ENCODE measurements around the gene SNCB. TPM values are rescaled to one million over a fixed set of nuclear protein-coding genes. Genes with fewer than 3 reads are reported as not detected.

SNCB gene
- total and polyA plus RNA-seq, 2 of the 8 experiments (the other 6 are each of a cell fraction or from before 2014, with no cell fraction given), result 4.2 to 5.9 TPM

GRCh38 chr5:176664886-176665285 is 34.6 kb upstream of the SNCB start:
- Histone ChIP-seq H3K9ac (replicated peaks in 1 of 4; ENCODE audit: extremely low read depth in 1 of 4, low read depth in 3 of 4, low read length in 3 of 4) (no peak overlapping the region), H2BK20ac (ENCODE audit: low read length) (peak overlapping the region; percentile 73; the same call in 1 of the 2 replicates), H3K4me1 (replicated peaks in 1 of 4; ENCODE audit: control insufficient read depth in 3 of 4, insufficient read depth in 4 of 4, low read length in 3 of 4) (peaks cover 0 to 12% (median 8%) of the 10 kb centered on the region in 4 experiments; a peak in 6 of 7 replicates), H4K8ac (ENCODE audit: extremely low read depth, insufficient read depth, low read length) (peak overlapping the region; percentile 19), H3K36me3 (ENCODE audit: control insufficient read depth in 2 of 4, insufficient read depth in 4 of 4, low read length in 3 of 4) (no peaks in the 10 kb centered on the region), H2BK12ac (ENCODE audit: low read depth, low read length) (peak overlapping the region; percentile 68; the same call in 1 of the 2 replicates), H4K91ac (replicated peaks; ENCODE audit: insufficient read length, low read length) (no peak overlapping the region), H3K23me2 (ENCODE audit: low read depth, low read length) (no peaks in the 10 kb centered on the region; the same call in 1 of the 2 replicates), H3K14ac (ENCODE audit: insufficient read length) (no peak overlapping the region), H4K20me1 (replicated peaks in 1 of 2; ENCODE audit: control insufficient read depth in 1 of 2, insufficient read depth in 2 of 2, low read length in 2 of 2) (no peaks in the 10 kb centered on the region), H3K9me3 (ENCODE audit: insufficient read depth in 2 of 2, low read depth in 1 of 2, low read length in 1 of 2) (no peaks in the 10 kb centered on the region), H3K27me3 (replicated peaks in 1 of 4; ENCODE audit: control insufficient read depth in 3 of 4, extremely low read depth in 1 of 4, insufficient read depth in 3 of 4, low read length in 3 of 4) (no peaks in the 10 kb centered on the region), H3K4ac (replicated peaks; ENCODE audit: insufficient read length, low read depth, low read length) (no peak overlapping the region), H3K27ac (ENCODE audit: low read depth, low read length) (no peak overlapping the region), H2BK120ac (replicated peaks; ENCODE audit: low read depth, low read length) (no peak overlapping the region), H3K4me3 (ENCODE audit: extremely low read depth in 1 of 4, insufficient read depth in 2 of 4, low read depth in 3 of 4, low read length in 4 of 4) (no peak overlapping the region), H2BK5ac (ENCODE audit: low read depth, low read length) (no peak overlapping the region; the same call in 1 of the 2 replicates), H3K79me2 (ENCODE audit: control insufficient read depth in 1 of 2, insufficient read depth in 2 of 2, low read length in 2 of 2) (no peaks in the 10 kb centered on the region), H2BK15ac (ENCODE audit: low read length) (no peak overlapping the region; the same call in 1 of the 2 replicates), H3K4me2 (ENCODE audit: insufficient read depth in 1 of 2, low read depth in 2 of 2, low read length in 2 of 2) (no peak overlapping the region; a peak in 1 of 4 replicates), H3K18ac (ENCODE audit: extremely low read depth, low read length) (peak overlapping the region; percentile 60; the same call in 1 of the 2 replicates), H4K5ac (ENCODE audit: insufficient read length, low read depth, low read length) (no peak overlapping the region), H2AK5ac (ENCODE audit: low read depth, low read length) (no peak overlapping the region), H3K56ac (replicated peaks; ENCODE audit: insufficient read length, low read depth, low read length) (no peak overlapping the region), H3K23ac (ENCODE audit: insufficient read length) (no peak overlapping the region), H3K79me1 (ENCODE audit: low read depth, low read length) (no peaks in the 10 kb centered on the region), H2AFZ (ENCODE audit: low read length) (no peak overlapping the region)
- WGBS, 2 experiments (ENCODE audit: extremely low coverage in 1 of 2, insufficient coverage in 1 of 2, insufficient read length in 1 of 2, insufficient replicate concordance in 2 of 2, low coverage in 1 of 2, low lambda C conversion rate in 2 of 2, missing lambda C conversion rate in 1 of 2), result 79% methylated on average over 17 of the region's 19 CpGs; no CpG with 5 or more reads in 1 of the 2 experiments
- DNase-seq (ENCODE audit: low read depth in 1 of 2, low spot score in 2 of 2) (no peak), FAIRE-seq (no peak)
- TF ChIP-seq MAX (IDR thresholded peaks at IDR 0.05), result 0 out of 2 replicates have a peak, but pooled peaks have one; percentile 2
- TF ChIP-seq KDM1A (IDR thresholded peaks at IDR 0.05; ENCODE audit: borderline replicate concordance, low read length), result no peak
- ChIA-PET POLR2A (ENCODE audit: partially characterized antibody) (interaction anchor here (1.7 kb wide), 1 partner anchor 23 kb away, joined by 5 read pairs; no protein-coding TSS in a partner anchor), CTCF (ENCODE audit: partially characterized antibody) (interaction anchor here (0.6 to 35.1 kb wide), 15 partner anchors 17 to 659 kb away, joined by 3 to 859 read pairs (median 3); partner anchors contain the start of gene TSPAN17)
